SU-DHL-6 (cell line): Measurements from ENCODE around the gene TRIM38.

ENCODE experiments used
- H2AFZ ChIP-seq: fragments of 200-600 bp; sonication (generic); 2 replicates; pipeline ENCODE4 v1.6.1; 2014; ENCODE audit warnings: low read depth, mild to moderate bottlenecking, moderate library complexity, mixed read lengths, antibody characterized with exemption, low read length; ENCODE audit not compliant: severe bottlenecking
- H3F3A ChIP-seq: fragments of 200-600 bp; shearing (Covaris generic); 2 replicates; pipeline ENCODE4 v1.6.0; 2016; ENCODE audit warnings: antibody characterized with exemption, mild to moderate bottlenecking; ENCODE audit not compliant: insufficient read depth
- H3K27ac ChIP-seq: fragments of 200-600 bp; sonication (generic); 2 replicates; pipeline ENCODE4 v1.5.1; 2016; ENCODE audit warnings: low read depth, mild to moderate bottlenecking, low read length, moderate library complexity, mixed read lengths
- H3K27me3 ChIP-seq: fragments of 200-600 bp; sonication (generic), shearing (Covaris generic); 2 replicates; pipeline ENCODE4 v1.6.0; 2014; ENCODE audit warnings: mild to moderate bottlenecking, low read length
- H3K36me3 ChIP-seq: fragments of 200-600 bp; sonication (generic); 2 replicates; pipeline ENCODE4 v1.6.1; 2014; ENCODE audit warnings: mild to moderate bottlenecking, low read length, mixed read lengths
- H3K4me2 ChIP-seq: fragments of 300-600, 200-600 bp; shearing (Covaris generic), sonication (generic); 2 replicates; pipeline ENCODE4 v1.6.0; 2014; ENCODE audit warnings: low read length, low read depth, mild to moderate bottlenecking; ENCODE audit not compliant: poor library complexity, severe bottlenecking
- H3K4me3 ChIP-seq: fragments of 200-600 bp; sonication (generic); 2 replicates; pipeline ENCODE4 v1.5.1; 2014; ENCODE audit warnings: antibody characterized with exemption, low read length, mild to moderate bottlenecking, mixed read lengths; ENCODE audit not compliant: insufficient read depth, poor library complexity, severe bottlenecking
- H3K79me2 ChIP-seq: fragments of 200-600 bp; sonication (generic); 2 replicates; pipeline ENCODE4 v1.6.1; 2014; ENCODE audit warnings: mild to moderate bottlenecking, low read length, moderate library complexity; ENCODE audit not compliant: insufficient read depth
- H3K9ac ChIP-seq: fragments of 200-600 bp; sonication (generic); 2 replicates; pipeline ENCODE4 v1.7.0; 2014; ENCODE audit warnings: mild to moderate bottlenecking, low read length
- H3K9me2 ChIP-seq: fragments of 200-600 bp; sonication (generic); replicated peaks from 2 replicates; pipeline ENCODE4 v1.6.1; 2014; ENCODE audit warnings: low read length; ENCODE audit not compliant: insufficient read depth
- H3K9me3 ChIP-seq: fragments of 200-600 bp; sonication (generic); 2 replicates; pipeline ENCODE4 v1.6.1; 2014; ENCODE audit warnings: low read length, mixed read lengths; ENCODE audit not compliant: insufficient read depth
- H4K20me1 ChIP-seq: fragments of 200-600 bp; sonication (generic); 2 replicates; pipeline ENCODE4 v1.6.1; 2014; ENCODE audit warnings: low read depth, mild to moderate bottlenecking, antibody characterized with exemption, low read length, moderate library complexity, mixed read lengths
- EZH2phosphoT487 ChIP-seq: fragments of 200-600 bp; sonication (generic), shearing (Covaris generic); conservative IDR thresholded peaks from 2 replicates; pipeline ENCODE4 v1.6.1; 2018; ENCODE audit warnings: mild to moderate bottlenecking, antibody characterized with exemption, low read length, moderate library complexity, mixed read lengths
- TF ChIP-seq, protein P1 (sequence below): fragments of 200-600 bp; sonication (generic); IDR thresholded peaks from one replicate; pipeline ENCODE4 v1.5.1; 2017; ENCODE audit warnings: antibody characterized with exemption, mild to moderate bottlenecking, low read length, moderate library complexity; ENCODE audit not compliant: insufficient read depth, poor library complexity, severe bottlenecking

Gene TRIM38

GRCh38 chr6:25972902-25973301, 10.3 kb downstream of the TRIM38 start:
- H3K4me2 ChIP-seq = no peak overlapping the region
- H3K9me2 ChIP-seq = no peaks in the 10 kb centered on the region
- H3K9me3 ChIP-seq = no peaks in the 10 kb centered on the region
- H3K27ac ChIP-seq = no peak overlapping the region
- no peak overlapping the region for H3K9ac ChIP-seq
- peaks cover 5% of the 10 kb centered on the region; the same call in 1 of the 2 replicates for H3F3A ChIP-seq
- no peak for TF ChIP-seq EZH2phosphoT487
- TF ChIP-seq, protein P1, sequence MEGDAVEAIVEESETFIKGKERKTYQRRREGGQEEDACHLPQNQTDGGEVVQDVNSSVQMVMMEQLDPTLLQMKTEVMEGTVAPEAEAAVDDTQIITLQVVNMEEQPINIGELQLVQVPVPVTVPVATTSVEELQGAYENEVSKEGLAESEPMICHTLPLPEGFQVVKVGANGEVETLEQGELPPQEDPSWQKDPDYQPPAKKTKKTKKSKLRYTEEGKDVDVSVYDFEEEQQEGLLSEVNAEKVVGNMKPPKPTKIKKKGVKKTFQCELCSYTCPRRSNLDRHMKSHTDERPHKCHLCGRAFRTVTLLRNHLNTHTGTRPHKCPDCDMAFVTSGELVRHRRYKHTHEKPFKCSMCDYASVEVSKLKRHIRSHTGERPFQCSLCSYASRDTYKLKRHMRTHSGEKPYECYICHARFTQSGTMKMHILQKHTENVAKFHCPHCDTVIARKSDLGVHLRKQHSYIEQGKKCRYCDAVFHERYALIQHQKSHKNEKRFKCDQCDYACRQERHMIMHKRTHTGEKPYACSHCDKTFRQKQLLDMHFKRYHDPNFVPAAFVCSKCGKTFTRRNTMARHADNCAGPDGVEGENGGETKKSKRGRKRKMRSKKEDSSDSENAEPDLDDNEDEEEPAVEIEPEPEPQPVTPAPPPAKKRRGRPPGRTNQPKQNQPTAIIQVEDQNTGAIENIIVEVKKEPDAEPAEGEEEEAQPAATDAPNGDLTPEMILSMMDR = no peak
- H4K20me1 ChIP-seq = 0 out of 2 replicates have a peak, but pooled peaks cover 16% of the 10 kb centered on the region
- peaks cover 6% of the 10 kb centered on the region for H3K79me2 ChIP-seq
- no peak overlapping the region for H2AFZ ChIP-seq
- peaks cover 91% of the 10 kb centered on the region for H3K36me3 ChIP-seq
- H3K27me3 ChIP-seq = no peaks in the 10 kb centered on the region
- H3K4me3 ChIP-seq = no peak overlapping the region

- Histone ChIP-seq H3K27me3 (no peaks in the 10 kb centered on the region), H4K20me1 (peaks cover 8% of the 10 kb centered on the region; the same call in 1 of the 2 replicates), H3F3A (peaks cover 5% of the 10 kb centered on the region; the same call in 1 of the 2 replicates), H3K4me2 (no peak overlapping the region), H2AFZ (no peak overlapping the region), H3K36me3 (peaks cover 83% of the 10 kb centered on the region), H3K9me2 (no peaks in the 10 kb centered on the region), H3K79me2 (no peaks in the 10 kb centered on the region), H3K9ac (no peak overlapping the region), H3K27ac (no peak overlapping the region), H3K4me3 (no peak overlapping the region), H3K9me3 (no peaks in the 10 kb centered on the region)
- TF ChIP-seq, protein P1 = no peak
- no peak for TF ChIP-seq EZH2phosphoT487
Measured at GRCh38 chr6:25973923-25974555, 11.4 kb downstream of the TRIM38 start.

GRCh38 chr6:25975923-25976560, 13.4 kb downstream of the TRIM38 start:
- peaks cover 4% of the 10 kb centered on the region; the same call in 1 of the 2 replicates for H4K20me1 ChIP-seq
- H3F3A ChIP-seq = peaks cover 5% of the 10 kb centered on the region; the same call in 1 of the 2 replicates
- no peaks in the 10 kb centered on the region for H3K9me2 ChIP-seq
- no peak overlapping the region for H3K4me2 ChIP-seq
- no peaks in the 10 kb centered on the region for H3K9me3 ChIP-seq
- no peak overlapping the region for H2AFZ ChIP-seq
- no peaks in the 10 kb centered on the region for H3K27me3 ChIP-seq
- peaks cover 83% of the 10 kb centered on the region for H3K36me3 ChIP-seq
- no peaks in the 10 kb centered on the region for H3K79me2 ChIP-seq
- no peak overlapping the region for H3K9ac ChIP-seq
- H3K27ac ChIP-seq = no peak overlapping the region
- no peak overlapping the region for H3K4me3 ChIP-seq
- TF ChIP-seq, protein P1 = no peak
- no peak for TF ChIP-seq EZH2phosphoT487
